WTC11 (cell line): ENCODE data around the gene SEMA6B. TPM values are rescaled to one million over a fixed set of nuclear protein-coding genes. Genes with fewer than 3 reads are reported as not detected.

Experiments
- ATAC-seq: fragments of 200-7000 bp; cut with Tn5 transposase; 2 replicates; pipeline ENCODE4 v1.10.0; 2021; ENCODE audit warnings: mild to moderate bottlenecking, moderate library complexity
- CTCF ChIA-PET: fragments of 300-600 bp; sonication (Branson Sonifier 250); formaldehyde crosslinking; loops from one replicate; lab custom pipeline; 2021; ENCODE audit warnings: antibody characterized with exemption; lab: Charles Lee
- POLR2A ChIA-PET: fragments of 350-600 bp; sonication (Branson Sonifier 250); formaldehyde crosslinking; loops from one replicate; lab custom pipeline; 2021; ENCODE audit warnings: antibody characterized with exemption; lab: Charles Lee
- DNase-seq: peaks from one replicate; pipeline ENCODE4 v3.0.0; 2021; ENCODE audit warnings: low spot score
- H3K27ac Mint-ChIP-seq: 2 replicates; pipeline ENCODE4 v1.8.0; 2021; ENCODE audit warnings: mixed read lengths
- H3K27me3 Mint-ChIP-seq: 2 replicates; pipeline ENCODE4 v1.8.0; 2021; ENCODE audit warnings: low read depth, mild to moderate bottlenecking, moderate library complexity, mixed read lengths
- H3K36me3 Mint-ChIP-seq: 2 replicates; pipeline ENCODE4 v1.8.0; 2021; ENCODE audit warnings: mixed read lengths
- H3K4me1 Mint-ChIP-seq: 2 replicates; pipeline ENCODE4 v1.8.0; 2022; ENCODE audit warnings: mixed read lengths
- H3K4me3 Mint-ChIP-seq: 2 replicates; pipeline ENCODE4 v1.8.0; 2021; ENCODE audit warnings: mild to moderate bottlenecking, moderate library complexity, mixed read lengths
- H3K9me3 Mint-ChIP-seq: 2 replicates; pipeline ENCODE4 v1.8.0; 2021; ENCODE audit warnings: mixed read lengths
- CREM ChIP-seq: sonication (generic); formaldehyde crosslinking; IDR thresholded peaks from 2 replicates; pipeline ENCODE4 v1.8.1; 2022; ENCODE audit warnings: mild to moderate bottlenecking, missing genetic modification reagents, moderate library complexity
- E2F4 ChIP-seq: sonication (generic); formaldehyde crosslinking; IDR thresholded peaks from 2 replicates; pipeline ENCODE4 v1.8.1; 2022; ENCODE audit warnings: low read depth, mild to moderate bottlenecking, moderate library complexity, missing genetic modification reagents, borderline replicate concordance
- E2F5 ChIP-seq: sonication (generic); formaldehyde crosslinking; IDR thresholded peaks from 2 replicates; pipeline ENCODE4 v1.8.1; 2022; ENCODE audit warnings: mild to moderate bottlenecking, moderate library complexity, missing genetic modification reagents
- ESRRA ChIP-seq: sonication (generic); formaldehyde crosslinking; IDR thresholded peaks from 2 replicates; pipeline ENCODE4 v1.8.1; 2022; ENCODE audit warnings: mild to moderate bottlenecking, missing genetic modification reagents, borderline replicate concordance
- ETV6 ChIP-seq: sonication (generic); formaldehyde crosslinking; IDR thresholded peaks from 2 replicates; pipeline ENCODE4 v1.8.1; 2022; ENCODE audit warnings: mild to moderate bottlenecking, missing genetic modification reagents
- FOXP1 ChIP-seq: sonication (generic); formaldehyde crosslinking; IDR thresholded peaks from 2 replicates; pipeline ENCODE4 v1.8.0; 2022; ENCODE audit warnings: missing genetic modification reagents, mild to moderate bottlenecking, moderate library complexity, borderline replicate concordance
- IRF2 ChIP-seq: sonication (generic); formaldehyde crosslinking; IDR thresholded peaks from 2 replicates; pipeline ENCODE4 v1.8.0; 2022; ENCODE audit warnings: low read depth, missing genetic modification reagents, borderline replicate concordance
- JAZF1 ChIP-seq: fragments of 250-450 bp; sonication (Bioruptor Pico); IDR thresholded peaks from 2 replicates; pipeline ENCODE4 v1.9.0; 2021; ENCODE audit warnings: moderate library complexity, mild to moderate bottlenecking, inconsistent platforms
- JUN ChIP-seq: sonication (generic); formaldehyde crosslinking; IDR thresholded peaks from 2 replicates; pipeline ENCODE4 v1.8.0; 2023; ENCODE audit warnings: mild to moderate bottlenecking, missing genetic modification reagents
- NFATC4 ChIP-seq: fragments of 250-450 bp; sonication (Bioruptor Pico); IDR thresholded peaks from 2 replicates; pipeline ENCODE4 v1.9.0; 2021; ENCODE audit warnings: mild to moderate bottlenecking
- NFE2L1 ChIP-seq: sonication (generic); formaldehyde crosslinking; IDR thresholded peaks from 2 replicates; pipeline ENCODE4 v1.8.1; 2023; ENCODE audit warnings: missing genetic modification reagents
- RORB ChIP-seq: fragments of 250-450 bp; sonication (Bioruptor Pico); IDR thresholded peaks from 2 replicates; pipeline ENCODE4 v1.9.0; 2021; ENCODE audit warnings: mild to moderate bottlenecking
- SMAD3 ChIP-seq: sonication (generic); formaldehyde crosslinking; IDR thresholded peaks from 2 replicates; pipeline ENCODE4 v1.8.0; 2022; ENCODE audit warnings: missing genetic modification reagents, mild to moderate bottlenecking, borderline replicate concordance
- TCF7 ChIP-seq: sonication (generic); formaldehyde crosslinking; IDR thresholded peaks from 2 replicates; pipeline ENCODE4 v1.8.0; 2022; ENCODE audit warnings: mild to moderate bottlenecking, low read depth, missing genetic modification reagents, moderate library complexity
- ZNF121 ChIP-seq: sonication (generic); formaldehyde crosslinking; IDR thresholded peaks from 2 replicates; pipeline ENCODE4 v1.8.0; 2023; ENCODE audit warnings: missing genetic modification reagents
- total RNA-seq: library from RNA; stranded (reverse); gene quantifications from 3 replicates; pipeline ENCODE4 v1.2.3, GENCODE V29; 2021
- TF ChIP-seq, protein P1 (sequence below): sonication (generic); formaldehyde crosslinking; IDR thresholded peaks from 2 replicates; pipeline ENCODE4 v1.8.1; 2023; ENCODE audit warnings: mild to moderate bottlenecking, missing genetic modification reagents, moderate library complexity
- TF ChIP-seq, protein P2 (sequence below): sonication (generic); formaldehyde crosslinking; conservative IDR thresholded peaks from 2 replicates; pipeline ENCODE4 v1.8.1; 2022; ENCODE audit warnings: mild to moderate bottlenecking, missing genetic modification reagents

The SEMA6B gene
- total RNA-seq, 1 experiment from 2014 or later: 45.1 TPM

GRCh38 chr19:4504891-4505569 lies 54.5 kb downstream of the SEMA6B start:
- DNase-seq: no peak
- no peaks in the 10 kb centered on the region for H3K9me3 Mint-ChIP-seq
- peaks cover 30% of the 10 kb centered on the region for H3K27me3 Mint-ChIP-seq
- H3K4me3 Mint-ChIP-seq: no peak overlapping the region
- ATAC-seq: no peak
- H3K27ac Mint-ChIP-seq: no peak overlapping the region
- POLR2A ChIA-PET: interaction anchor here (0.5 to 1.0 kb wide), 2 partner anchors 59 to 64 kb away, joined by 3 to 4 read pairs; no protein-coding TSS in a partner anchor
- no peaks in the 10 kb centered on the region for H3K4me1 Mint-ChIP-seq
- CTCF ChIA-PET: interaction anchor here (6.7 kb wide), 1 partner anchor 19 kb away, joined by 38 read pairs; no protein-coding TSS in a partner anchor
- TF ChIP-seq E2F4 (CRISPR knock-in tag): no peak
- H3K36me3 Mint-ChIP-seq: peaks cover 15% of the 10 kb centered on the region

DNA sequence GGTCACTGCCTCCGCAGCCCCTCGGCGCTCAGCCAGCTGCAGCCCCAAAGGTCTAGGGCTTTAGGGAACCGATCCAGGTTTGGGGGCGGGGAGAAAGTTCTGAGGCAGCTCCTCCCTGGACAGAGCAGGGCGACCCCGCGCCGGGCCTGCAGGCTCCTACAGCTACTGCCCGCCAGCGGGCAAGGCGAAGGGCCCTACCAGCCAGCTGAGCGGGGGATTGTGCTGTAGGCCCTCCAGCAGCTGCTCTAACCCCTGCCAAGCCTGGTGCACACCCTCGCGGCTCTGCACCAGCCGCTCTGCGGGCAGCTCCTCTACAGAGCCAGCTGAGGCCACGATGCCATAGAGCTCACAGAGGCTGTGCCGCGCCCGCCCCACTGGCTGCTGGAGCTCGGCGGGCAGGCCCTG lies 55.2 kb downstream of the SEMA6B start:
- H3K9me3 Mint-ChIP-seq: no peaks in the 10 kb centered on the region
- ChIA-PET POLR2A (interaction anchor here (0.5 to 1.0 kb wide), 2 partner anchors 59 to 64 kb away, joined by 3 to 4 read pairs; no protein-coding TSS in a partner anchor), CTCF (interaction anchor here (0.6 to 6.7 kb wide), 2 partner anchors 20 to 227 kb away, joined by 4 to 38 read pairs; no protein-coding TSS in a partner anchor)
- H3K4me3 Mint-ChIP-seq: no peak overlapping the region
- H3K27me3 Mint-ChIP-seq: peaks cover 22% of the 10 kb centered on the region
- no peak for TF ChIP-seq RORB (CRISPR knock-in tag)
- no peak for TF ChIP-seq JAZF1 (CRISPR knock-in tag)
- TF ChIP-seq ZNF121 (CRISPR knock-in tag): no peak
- no peak for TF ChIP-seq NFATC4 (CRISPR knock-in tag)
- TF ChIP-seq, protein P1, sequence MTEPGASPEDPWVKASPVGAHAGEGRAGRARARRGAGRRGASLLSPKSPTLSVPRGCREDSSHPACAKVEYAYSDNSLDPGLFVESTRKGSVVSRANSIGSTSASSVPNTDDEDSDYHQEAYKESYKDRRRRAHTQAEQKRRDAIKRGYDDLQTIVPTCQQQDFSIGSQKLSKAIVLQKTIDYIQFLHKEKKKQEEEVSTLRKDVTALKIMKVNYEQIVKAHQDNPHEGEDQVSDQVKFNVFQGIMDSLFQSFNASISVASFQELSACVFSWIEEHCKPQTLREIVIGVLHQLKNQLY: no peak
- TF ChIP-seq, protein P2, sequence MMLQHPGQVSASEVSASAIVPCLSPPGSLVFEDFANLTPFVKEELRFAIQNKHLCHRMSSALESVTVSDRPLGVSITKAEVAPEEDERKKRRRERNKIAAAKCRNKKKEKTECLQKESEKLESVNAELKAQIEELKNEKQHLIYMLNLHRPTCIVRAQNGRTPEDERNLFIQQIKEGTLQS (CRISPR knock-in tag): no peak
- no peak for TF ChIP-seq FOXP1 (CRISPR knock-in tag)
- no peaks in the 10 kb centered on the region for H3K4me1 Mint-ChIP-seq
- peaks cover 18% of the 10 kb centered on the region for H3K36me3 Mint-ChIP-seq
- no peak overlapping the region for H3K27ac Mint-ChIP-seq
- ATAC-seq (no peak), DNase-seq (no peak)

GRCh38 chr19:4503825-4504170 lies 55.7 kb downstream of the SEMA6B start:
- TF ChIP-seq ESRRA (CRISPR knock-in tag) (no peak), JUN (no peak), NFE2L1 (no peak), TCF7 (CRISPR knock-in tag) (no peak), IRF2 (CRISPR knock-in tag) (no peak), ETV6 (CRISPR knock-in tag) (no peak), JAZF1 (CRISPR knock-in tag) (no peak), E2F5 (CRISPR knock-in tag) (no peak), CREM (CRISPR knock-in tag) (no peak), FOXP1 (CRISPR knock-in tag) (no peak), SMAD3 (CRISPR knock-in tag) (no peak)
- no peak for ATAC-seq
- ChIA-PET POLR2A (no interaction called here), CTCF (interaction anchor here (0.6 to 6.7 kb wide), 2 partner anchors 20 to 227 kb away, joined by 4 to 38 read pairs; no protein-coding TSS in a partner anchor)
- H3K4me3 Mint-ChIP-seq: no peak overlapping the region
- no peaks in the 10 kb centered on the region for H3K4me1 Mint-ChIP-seq
- no peaks in the 10 kb centered on the region for H3K9me3 Mint-ChIP-seq
- H3K27ac Mint-ChIP-seq: no peak overlapping the region
- peaks cover 21% of the 10 kb centered on the region for H3K27me3 Mint-ChIP-seq
- H3K36me3 Mint-ChIP-seq: peaks cover 18% of the 10 kb centered on the region
- DNase-seq: no peak
